ENCODE data around the gene SPATA6L.
"Not testable (repeated sequence)": the region's sequence is repeated elsewhere in the genome, so short reads cannot be mapped to it uniquely, and the experiment has no call there.

SPATA6L gene

DNA sequence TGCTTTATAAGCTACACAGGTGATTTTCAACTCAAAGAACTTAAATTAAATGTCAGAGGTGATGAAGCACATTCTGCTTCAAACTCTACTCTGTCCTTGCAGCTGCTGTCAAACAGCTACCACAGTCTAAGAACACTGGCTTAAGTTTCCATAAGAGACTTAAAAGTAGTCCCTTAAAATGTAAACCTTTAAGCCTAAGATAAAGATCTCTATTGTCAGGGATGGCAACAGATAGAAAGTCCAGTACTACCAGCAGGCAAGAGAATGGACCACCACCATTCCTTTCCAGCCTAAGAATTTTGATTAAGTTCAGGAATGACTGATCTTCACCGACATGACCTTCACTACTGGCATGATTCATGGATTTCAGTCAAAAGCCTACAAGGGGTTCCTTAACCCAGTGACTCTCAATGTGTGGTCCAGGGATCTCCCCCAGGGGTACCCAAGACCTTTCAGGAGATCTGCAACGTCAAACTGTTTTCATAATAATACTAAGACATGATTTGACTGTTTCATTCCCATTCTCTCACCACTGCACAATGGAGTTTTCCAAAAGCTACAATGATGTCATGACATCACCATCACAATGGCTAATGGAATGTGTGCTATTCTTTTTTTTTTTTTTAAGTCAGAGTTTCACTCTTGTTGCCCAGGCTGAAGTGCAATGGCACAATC lies 45.3 kb downstream of the SPATA6L start:
- DNase-seq, result no peak

DNA sequence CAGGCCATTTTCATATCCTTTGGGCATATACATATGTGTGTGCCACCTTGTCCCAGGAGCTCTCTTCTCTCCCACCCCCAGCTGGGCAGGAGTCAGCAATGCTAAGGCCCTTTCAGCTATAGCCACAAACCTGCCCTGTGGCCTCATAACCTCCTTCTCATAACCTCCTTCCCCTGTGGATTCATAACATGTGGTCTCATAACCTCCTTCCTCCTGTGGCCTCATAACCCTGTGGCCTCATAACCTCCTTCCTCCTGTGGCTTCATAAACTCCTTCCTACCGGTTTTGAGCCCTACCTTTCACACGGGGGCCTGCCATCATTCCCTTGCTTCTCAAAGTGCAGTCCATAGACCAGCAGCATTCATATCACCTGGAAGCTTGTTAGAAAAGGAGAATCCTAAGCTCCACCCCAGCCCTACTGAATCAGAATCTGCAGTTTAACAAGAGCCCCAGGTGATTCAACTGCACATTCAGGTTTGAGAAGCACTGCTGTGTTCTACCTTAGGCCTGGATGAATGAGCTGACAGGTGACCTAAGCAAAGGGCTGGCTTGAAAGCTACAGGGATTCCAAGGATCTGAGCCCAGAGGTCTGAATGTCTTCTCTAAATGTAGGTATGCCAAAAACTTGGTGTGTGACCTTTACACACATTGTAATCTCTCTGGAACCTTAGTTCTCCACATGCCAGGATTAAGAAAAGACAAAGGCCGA lies 46.1 kb downstream of the SPATA6L start:
- DNase-seq, result no peak

DNA sequence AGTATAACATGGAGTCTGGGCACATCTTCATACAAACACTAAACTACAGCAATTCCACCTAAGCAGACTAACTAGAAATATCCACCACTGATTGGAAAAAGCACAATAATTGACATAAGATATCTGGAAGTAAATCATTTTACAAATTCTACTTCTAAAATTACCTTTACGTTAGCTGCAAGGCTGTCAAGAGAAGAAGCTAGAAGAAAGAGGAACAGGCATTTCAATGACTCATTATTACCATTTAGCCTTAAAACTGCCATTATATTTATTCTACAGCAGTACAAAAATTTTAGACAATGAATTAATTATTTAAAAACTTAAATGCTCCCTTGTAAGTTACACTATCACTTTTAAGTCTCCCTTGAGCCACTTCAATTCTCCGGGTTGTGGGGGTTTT lies 47.6 kb downstream of the SPATA6L start:
- DNase-seq, result no peak

DNA sequence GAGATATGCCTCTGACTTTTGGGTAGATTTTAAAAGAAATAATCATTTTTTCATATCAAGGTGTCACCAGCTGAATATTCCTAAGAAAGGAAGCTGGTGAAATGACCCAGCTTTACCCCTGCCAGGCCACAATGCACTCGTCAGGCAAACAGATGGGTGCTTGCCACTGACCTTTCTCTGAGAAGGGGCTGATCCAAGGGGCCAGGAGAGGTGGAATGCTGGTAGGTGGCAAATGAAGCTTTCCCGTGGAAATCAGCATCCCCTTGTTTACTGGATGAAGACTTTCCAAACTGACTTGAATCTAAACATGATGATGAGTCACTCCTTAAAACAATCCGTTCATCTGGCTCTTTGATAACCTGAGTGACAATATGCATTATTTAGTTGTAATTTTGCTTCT lies 48.5 kb downstream of the SPATA6L start:
- no peak for DNase-seq

DNA sequence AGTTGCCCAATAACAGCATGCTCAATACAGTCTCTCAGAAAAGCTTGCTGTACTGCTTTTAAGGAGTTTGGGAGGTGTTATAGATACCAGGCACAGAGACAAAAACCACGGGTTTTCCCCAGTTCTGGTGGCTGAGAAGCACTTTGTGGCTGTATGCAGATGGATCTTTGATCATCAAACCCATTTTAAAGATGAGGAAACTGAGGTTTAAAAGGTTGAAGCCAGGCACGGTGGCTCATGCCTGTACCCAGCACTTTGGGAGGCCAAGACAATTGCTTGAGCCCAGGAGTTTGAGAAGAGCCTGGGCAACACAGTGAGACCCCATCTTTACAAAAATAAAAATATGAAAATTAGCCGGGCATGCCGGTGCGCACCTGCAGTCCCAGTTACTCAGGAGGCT lies 50.5 kb downstream of the SPATA6L start:
- no peak for DNase-seq

DNA sequence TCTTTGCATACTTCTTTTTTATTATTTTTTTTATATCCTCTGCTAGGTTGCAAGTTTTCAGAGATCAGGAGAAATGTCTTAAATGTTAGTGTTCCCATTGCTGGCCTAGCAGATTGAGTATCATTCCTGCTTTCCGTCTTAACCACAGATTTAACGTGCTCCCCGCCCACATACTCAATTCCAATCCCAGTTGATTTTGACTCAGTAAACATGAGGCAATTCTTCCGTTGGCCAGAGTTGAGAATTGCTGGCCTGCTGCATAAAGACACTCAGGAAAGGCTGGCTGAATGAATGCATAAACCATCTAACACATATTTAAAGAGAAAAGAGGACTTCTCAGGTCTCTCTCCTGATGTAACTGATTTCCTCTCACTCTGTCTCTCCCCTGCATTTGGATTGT lies 51.0 kb downstream of the SPATA6L start:
- DNase-seq, result no peak

DNA sequence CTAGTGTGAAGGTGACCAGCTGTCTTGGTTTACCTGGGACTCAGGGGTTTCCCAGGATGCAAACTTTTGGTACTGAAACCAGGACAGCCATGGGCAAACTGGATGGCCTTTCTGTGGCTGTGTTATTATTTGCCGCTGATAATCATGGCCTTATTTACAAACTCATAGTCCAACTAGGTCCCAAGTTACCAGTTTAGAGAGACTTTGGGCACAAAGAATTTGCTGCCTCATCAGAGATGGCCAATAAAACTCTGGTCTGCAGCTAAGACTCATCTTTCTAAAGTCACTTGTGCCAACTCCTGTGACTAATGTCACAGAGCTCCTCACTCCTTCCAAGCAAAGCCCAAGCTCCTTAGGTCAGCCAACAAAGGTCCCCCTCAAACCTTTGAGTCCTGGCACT lies 51.7 kb downstream of the SPATA6L start:
- DNase-seq, result no peak

DNA sequence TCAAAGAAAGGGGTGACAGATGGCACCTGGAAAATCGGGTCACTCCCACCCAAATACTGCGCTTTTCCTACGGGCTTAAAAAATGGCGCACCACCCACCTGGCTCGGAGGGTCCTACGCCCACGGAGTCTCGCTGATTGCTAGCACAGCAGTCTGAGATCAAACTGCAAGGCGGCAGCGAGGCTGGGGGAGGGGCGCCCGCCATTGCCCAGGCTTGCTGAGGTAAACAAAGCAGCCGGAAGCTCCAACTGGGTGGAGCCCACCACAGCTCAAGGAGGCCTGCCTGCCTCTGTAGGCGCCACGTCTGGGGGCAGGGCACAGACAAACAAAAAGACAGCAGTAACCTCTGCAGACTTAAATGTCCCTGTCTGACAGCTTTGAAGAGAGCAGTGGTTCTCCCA lies 60.2 kb downstream of the SPATA6L start:
- DNase-seq, result not testable (repeated sequence)

DNA sequence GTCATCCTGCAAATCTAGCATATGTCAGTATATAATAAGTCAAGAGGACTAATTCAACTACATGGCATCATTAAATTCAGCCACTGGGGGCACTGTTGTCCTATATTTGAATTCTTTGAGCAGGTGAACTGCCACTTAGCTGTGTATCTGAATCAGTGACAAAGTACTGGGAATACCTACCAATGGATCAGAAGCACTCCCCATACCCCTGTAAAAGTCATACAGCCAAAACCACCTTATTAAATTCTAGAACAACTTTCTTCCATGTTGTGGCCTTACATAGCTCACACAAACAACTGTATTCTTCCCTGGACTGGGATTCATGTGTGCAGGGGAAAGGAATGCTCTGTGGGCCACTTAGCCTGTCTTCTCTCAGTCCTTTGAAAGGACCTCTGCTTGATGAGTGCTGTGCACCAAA lies 61.6 kb downstream of the SPATA6L start:
- DNase-seq, result no peak

DNA sequence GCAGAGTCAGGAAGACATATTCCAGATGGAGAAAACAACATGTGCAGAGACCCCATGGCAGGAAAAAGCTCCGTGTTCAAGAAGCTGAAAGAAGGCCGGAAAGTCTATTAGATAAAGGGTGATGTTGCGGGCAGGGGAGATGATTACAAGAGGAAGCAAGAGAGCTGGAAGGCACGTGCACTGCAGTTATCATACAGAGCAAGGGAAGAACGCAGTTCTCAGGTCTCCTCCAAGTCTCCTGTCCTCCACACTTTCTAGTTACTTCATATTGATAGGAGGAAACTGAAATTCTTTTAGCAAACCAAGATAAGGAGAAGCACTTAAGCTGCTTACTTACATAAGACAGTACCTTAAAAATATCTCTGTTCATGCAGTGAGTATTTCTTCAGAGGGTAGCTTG lies 62.5 kb downstream of the SPATA6L start:
- DNase-seq, result no peak

DNA sequence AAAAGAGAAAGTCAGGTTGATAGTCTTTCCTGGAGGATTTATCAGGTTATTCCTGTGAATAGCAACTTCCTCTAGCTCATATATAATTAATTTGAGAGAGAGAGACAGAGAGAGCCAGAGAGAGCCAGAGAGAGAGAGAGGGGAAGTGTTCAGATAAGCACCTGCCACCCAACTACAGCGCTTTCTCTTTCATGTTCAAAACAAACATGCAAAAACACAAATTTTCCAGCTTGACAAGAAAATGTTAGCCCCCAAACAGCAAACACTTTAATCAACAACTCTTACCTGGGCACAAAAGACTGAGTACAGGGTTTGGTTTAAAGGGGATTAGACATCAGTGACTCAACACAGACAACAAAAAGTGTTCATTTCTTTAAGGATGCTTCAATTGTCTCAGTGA lies 65.9 kb downstream of the SPATA6L start:
- DNase-seq, result no peak

DNA sequence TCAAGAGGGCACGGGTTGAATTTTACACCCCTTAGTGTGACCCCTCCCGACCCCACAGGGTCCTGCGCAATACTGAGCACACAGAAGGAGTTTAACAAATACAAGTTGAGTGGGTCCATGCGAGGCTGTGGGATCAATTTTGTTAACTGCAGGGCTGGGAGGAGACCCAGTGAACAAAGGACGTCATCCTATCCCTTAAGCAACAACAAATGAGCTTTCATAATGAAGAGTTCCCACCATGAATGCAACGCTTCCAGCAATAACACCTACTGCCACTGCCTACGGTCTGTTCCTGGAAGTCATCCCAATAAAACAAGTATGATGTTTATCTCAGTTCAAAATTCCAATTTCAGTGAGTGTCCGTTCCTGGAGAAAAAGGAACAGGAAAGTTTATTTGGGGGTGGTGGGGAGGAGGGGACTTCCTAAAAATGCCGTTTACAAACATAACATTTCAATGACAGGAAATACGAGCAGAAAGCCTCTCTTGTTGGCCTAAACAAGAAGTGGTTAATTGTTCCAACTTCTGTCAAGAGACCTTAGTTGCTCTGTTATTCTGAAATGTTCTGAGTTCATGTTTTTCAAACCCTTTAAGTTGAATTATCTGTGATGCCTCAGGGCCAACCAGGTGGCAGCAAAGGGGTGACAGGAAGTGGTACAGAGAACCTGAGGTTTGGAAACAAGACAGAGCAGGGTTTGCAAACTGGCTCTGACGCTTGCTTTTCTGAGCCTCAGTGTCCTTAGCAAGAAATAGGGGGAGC lies 69.9 kb downstream of the SPATA6L start:
- no peak for DNase-seq

DNA sequence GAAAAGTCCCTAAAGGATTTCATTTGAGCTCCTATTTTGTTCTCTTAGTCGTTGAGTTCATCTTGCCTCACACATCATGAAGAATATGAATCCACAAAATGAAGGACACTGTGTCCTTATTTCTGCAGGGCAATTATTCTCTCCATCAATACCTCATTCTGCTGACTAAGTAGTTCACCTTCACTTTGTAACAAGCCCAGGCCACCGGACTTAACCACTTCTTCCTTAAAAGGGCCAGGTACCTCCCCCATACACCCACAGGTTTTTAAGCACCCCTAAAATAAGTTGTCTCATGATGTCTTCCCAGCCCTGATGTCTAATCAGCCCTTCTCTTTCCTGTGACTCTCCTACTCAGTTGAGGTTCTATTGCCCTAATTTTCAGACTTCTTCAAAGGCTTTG lies 71.3 kb downstream of the SPATA6L start:
- no peak for DNase-seq

DNA sequence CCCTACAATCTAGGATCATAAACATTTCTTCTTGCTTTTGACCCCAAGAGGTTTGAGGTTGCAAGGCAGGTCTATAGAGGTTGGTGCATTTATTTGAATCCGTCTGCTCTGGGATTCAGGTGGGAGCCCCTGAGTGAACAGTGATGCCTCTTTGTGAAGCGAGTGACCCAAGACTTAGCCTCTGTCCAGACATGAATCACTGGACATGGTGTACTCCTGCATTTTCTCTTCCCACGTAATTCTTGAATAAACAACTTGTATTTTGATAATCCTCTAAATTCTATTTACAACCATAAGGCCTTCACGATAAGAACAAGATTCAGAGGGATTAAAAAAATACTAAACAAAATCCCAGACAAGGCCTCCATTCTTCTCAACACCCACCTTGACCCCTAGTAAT lies 71.7 kb downstream of the SPATA6L start:
- DNase-seq, result no peak

DNA sequence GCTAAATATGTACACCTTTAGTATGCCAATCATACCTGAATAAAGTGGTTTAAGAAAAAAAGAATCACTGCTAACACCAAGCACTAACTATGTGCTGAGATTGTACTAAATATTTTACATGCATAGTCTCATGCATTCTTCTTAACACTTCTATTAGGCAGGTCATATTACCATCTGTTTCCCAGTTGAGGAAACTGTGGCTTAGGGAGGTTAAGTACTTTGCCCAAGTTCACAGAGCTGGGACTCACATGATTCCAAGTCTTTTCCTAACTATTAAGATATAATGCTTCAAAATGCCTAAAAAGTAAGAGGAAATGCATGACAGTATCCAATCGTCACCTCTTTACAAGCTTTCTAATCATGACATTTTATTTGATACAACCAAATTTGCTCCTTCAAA lies 73.4 kb downstream of the SPATA6L start:
- no peak for DNase-seq

DNA sequence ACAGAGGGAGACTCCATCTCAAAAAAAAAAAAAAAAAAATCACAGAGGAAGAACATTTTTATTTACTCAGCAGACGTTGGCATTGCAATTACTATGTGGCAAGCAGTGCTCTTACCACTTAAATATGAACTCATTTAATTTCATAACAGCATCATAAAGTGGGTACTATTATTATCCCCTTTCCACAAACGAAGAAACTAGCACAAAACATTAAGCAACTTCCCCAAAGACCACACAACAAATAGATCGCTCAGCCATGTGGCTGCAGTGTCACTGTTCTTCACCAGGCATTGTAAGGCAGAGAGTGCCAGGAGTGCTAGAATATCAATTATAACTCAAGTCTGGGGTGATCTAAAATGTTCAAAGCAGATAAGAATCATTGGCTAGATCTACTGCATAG lies 74.0 kb downstream of the SPATA6L start:
- no peak for DNase-seq

DNA sequence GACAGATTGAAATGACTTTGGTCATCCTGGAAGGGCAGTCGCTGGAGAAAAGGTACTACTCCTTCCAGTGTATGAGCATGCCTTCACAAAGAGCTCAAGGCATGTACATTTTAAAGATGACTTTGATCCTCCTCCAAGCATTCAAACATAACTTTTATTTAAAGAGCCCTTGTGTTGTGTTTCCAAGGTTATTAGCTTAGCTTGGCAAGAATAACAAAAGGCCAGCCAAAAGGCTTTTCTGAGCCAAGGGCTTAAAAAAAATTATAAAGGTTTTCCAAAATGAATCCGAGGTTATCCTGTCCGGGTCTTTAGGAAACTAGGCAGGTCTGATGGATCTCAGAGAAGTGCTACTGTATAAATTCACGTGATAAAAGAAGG lies 75.2 kb downstream of the SPATA6L start:
- DNase-seq, result no peak

DNA sequence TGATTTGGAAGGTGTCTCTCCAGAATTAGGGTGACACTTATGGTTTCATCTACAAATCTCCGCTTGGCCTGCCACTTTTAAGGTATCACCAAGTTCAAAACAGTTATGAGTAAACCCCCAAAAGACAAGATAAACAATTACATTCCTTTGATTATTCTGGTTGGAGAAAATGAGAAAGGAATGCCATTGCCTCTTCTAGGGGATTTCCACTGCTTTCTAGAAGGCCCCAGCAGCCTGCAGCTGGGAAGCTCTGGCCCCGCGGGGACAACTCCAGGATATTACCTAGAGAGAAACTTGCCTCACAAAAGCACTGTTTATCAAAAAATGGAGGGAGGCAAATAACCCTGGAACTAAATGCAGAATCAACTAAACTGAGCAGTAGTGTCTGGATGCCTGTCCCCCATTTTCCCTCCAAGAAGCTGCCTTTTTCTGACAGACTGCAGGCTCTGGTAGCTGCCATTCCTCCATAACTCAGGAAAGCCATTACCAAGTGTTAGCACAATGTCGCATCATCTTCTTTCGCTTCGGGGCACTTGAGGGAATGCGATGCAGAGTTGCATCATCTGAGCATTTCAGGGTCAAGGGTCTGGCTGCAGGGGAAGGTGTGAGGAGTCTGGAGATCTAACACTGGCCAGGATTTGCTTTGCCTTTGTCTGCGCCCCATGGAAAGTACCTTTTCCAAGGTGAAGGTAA lies 75.7 kb downstream of the SPATA6L start:
- DNase-seq, result no peak

DNA sequence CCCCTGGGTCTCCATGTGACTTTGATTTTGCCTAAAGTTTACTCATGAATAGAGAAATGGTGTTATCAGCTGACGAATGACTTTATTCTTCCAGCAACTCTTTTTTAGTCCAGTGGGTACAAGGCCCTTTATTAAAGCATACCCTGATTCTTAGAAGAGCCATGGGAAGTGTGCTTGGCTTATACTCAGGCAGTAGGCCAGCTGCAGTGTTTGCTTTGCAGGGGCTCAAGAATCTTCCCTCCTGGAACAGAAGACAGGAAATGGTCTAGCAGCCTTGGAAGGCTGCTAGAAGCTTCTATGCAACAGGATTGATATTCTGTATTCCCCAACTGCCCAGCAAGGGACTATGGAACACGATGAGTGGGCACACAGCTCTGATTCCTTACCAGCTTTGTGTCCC lies 77.6 kb downstream of the SPATA6L start:
- no peak for DNase-seq

DNA sequence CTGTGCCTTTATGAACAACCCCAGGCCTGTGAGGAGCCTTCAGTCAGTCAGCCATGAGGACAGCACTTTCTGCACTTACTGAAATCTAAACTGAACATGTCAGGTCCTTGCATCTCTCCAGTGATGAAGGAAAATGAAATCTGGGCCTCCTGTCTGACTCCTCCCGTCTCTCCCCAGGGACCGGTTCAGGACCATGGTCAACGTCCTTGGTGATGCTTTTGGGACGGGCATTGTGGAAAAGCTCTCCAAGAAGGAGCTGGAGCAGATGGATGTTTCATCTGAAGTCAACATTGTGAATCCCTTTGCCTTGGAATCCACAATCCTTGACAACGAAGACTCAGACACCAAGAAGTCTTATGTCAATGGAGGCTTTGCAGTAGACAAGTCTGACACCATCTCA lies 81.1 kb downstream of the SPATA6L start:
- no peak for DNase-seq

DNA sequence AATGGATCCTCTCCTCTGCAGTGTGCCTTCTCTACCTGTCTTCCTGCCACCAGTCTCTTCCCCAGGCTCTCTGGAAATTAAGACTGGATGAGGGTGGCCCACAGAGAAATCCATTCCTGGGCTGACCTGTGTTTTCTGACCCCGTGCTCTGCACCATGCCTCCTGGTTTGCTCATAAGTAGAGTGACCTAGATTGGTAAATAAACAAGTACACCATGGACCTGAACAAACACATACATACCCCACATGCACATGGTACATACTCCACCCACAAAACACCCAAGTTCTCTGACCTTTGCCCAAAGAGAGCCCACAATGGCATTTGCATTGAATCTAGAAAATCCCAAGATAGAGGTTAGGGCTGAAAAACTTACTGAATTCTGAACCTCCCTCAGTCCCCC lies 81.6 kb downstream of the SPATA6L start:
- DNase-seq, result no peak

DNA sequence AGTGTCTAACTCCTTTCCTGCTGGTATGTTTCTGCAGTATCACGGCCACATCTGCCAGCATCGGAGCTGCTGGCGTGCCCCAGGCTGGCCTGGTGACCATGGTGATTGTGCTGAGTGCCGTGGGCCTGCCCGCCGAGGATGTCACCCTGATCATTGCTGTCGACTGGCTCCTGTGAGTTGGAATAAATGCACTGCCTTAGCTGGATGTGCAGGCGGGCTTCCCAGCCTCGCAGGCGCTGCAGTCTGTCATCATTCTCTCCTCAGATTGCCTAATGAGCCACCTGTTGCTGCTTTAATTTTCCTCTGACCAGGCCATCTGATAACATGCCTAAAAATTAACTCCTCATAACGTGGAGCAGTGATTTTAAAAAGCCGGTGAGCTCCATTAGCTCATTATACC lies 83.3 kb downstream of the SPATA6L start:
- no peak for DNase-seq

DNA sequence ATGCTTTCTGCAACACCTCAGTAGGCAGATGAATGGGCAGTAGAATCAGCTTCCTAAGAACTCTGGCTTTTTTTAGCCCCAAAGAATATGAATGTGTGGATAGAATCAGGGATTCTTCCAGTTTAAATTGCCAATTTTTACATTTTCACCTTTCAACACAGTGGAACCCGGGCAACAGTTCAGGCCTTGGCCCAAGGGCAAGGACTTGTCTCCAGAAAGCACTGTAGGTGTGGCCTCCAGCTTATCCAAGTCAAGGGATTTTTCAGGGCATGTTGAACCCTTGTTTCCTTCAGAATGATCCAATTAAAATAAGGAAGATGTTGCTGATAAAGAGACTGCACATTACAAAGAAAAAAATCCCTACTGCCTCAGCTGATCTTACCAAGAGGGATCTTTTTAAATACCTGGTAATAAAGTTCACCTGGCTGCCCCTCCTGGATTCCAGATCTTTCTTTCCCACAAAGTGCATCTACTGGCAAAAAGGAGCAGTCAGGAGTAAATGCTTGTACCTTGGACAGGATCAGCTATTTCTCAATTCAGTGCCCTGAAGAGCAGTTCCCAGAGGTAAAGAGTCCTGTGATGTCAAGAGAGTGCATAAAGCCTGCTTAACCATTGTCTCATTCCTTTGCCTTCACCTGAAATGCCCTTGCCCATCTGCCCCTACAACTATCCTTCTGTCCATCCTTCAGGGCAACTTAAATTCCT lies 84.3 kb downstream of the SPATA6L start:
- DNase-seq, result no peak
